Measurements from ENCODE around the gene RPS2.

DNA sequence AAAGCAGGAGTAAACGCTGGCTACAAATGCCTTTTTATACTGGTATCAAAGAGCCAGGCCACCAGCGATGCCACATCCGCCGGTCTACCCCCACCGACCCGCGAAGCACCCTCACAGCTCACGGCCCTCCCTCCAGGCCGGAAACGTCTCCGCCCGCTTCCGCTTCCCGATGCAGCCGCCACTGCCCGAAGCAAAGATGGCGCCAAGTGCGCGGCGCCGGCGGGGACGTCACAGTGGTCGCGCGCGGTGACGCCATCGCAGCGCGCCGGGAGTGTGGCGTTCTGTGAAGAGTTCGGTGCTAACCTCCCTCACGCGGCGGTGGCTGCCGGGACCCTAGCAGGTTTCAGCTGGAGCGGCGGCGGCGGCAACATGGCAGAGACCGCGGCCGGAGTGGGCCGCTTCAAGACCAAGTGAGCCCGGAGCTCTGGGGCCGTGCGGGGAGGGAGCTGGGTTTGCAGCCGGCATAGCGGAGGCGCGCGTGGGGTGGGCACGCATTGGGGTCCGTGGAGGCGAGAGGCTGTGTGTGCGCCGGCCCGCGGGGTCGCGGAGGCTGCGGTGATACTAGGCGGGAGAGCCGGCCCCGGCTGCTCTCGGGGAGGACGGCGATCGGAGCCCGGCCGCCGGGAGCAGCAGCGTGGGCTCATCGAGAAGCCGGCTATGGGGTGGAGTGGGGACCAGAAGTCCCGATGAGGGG lies 7.3 kb upstream of the RPS2 start, which contains the start of gene TBL3:
- TF ChIP-seq EP300 (IDR thresholded peaks at IDR 0.05; ENCODE audit: borderline replicate concordance in 1 of 2, low read depth in 1 of 2, low read length in 1 of 2), result no peak
- no peak for TF ChIP-seq RAD21 (IDR thresholded peaks at IDR 0.05; ENCODE audit: low read length)
- peak; percentile 80 for TF ChIP-seq TAF1 (IDR thresholded peaks at IDR 0.05; ENCODE audit: borderline replicate concordance, low read depth, low read length)
- TF ChIP-seq CTCF (IDR thresholded peaks at IDR 0.05), result no peak
- TF ChIP-seq POLR2AphosphoS5 (IDR thresholded peaks at IDR 0.05; ENCODE audit: low read depth, low read length), result peak; percentile 82
- TF ChIP-seq YY1 (IDR thresholded peaks at IDR 0.05; ENCODE audit: low read depth), result peak; percentile 99
- TF ChIP-seq, protein P1, sequence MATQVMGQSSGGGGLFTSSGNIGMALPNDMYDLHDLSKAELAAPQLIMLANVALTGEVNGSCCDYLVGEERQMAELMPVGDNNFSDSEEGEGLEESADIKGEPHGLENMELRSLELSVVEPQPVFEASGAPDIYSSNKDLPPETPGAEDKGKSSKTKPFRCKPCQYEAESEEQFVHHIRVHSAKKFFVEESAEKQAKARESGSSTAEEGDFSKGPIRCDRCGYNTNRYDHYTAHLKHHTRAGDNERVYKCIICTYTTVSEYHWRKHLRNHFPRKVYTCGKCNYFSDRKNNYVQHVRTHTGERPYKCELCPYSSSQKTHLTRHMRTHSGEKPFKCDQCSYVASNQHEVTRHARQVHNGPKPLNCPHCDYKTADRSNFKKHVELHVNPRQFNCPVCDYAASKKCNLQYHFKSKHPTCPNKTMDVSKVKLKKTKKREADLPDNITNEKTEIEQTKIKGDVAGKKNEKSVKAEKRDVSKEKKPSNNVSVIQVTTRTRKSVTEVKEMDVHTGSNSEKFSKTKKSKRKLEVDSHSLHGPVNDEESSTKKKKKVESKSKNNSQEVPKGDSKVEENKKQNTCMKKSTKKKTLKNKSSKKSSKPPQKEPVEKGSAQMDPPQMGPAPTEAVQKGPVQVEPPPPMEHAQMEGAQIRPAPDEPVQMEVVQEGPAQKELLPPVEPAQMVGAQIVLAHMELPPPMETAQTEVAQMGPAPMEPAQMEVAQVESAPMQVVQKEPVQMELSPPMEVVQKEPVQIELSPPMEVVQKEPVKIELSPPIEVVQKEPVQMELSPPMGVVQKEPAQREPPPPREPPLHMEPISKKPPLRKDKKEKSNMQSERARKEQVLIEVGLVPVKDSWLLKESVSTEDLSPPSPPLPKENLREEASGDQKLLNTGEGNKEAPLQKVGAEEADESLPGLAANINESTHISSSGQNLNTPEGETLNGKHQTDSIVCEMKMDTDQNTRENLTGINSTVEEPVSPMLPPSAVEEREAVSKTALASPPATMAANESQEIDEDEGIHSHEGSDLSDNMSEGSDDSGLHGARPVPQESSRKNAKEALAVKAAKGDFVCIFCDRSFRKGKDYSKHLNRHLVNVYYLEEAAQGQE (IDR thresholded peaks at IDR 0.05; ENCODE audit: low read depth, low read length), result no peak; the same call in 1 of the 2 replicates
- TF ChIP-seq ZBTB33 (IDR thresholded peaks at IDR 0.05; ENCODE audit: borderline replicate concordance, low read depth), result peak; percentile 93
